ENCODE results near the gene TMEM204.

The TMEM204 gene

DNA sequence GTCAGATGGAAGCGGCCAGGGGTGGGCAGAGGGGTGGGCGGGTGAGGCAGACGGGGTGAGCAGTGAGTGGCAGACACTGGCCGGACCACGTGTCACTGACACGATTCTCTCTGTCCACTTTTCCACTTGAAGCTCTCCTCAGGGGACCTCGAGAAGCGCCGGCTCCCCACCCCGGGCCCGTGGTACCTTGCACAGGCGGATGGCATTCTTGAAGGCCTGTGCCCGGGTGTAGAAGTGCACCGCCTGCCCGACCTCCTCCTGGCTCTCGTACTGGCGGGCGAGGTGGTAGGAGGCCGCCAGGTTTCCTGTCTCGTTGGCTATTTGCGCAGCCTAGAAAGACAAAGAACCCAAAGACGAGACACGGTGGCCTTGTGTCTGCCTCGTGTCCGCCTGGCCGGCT lies 9.1 kb upstream of the TMEM204 start:
- no peak for DNase-seq

DNA sequence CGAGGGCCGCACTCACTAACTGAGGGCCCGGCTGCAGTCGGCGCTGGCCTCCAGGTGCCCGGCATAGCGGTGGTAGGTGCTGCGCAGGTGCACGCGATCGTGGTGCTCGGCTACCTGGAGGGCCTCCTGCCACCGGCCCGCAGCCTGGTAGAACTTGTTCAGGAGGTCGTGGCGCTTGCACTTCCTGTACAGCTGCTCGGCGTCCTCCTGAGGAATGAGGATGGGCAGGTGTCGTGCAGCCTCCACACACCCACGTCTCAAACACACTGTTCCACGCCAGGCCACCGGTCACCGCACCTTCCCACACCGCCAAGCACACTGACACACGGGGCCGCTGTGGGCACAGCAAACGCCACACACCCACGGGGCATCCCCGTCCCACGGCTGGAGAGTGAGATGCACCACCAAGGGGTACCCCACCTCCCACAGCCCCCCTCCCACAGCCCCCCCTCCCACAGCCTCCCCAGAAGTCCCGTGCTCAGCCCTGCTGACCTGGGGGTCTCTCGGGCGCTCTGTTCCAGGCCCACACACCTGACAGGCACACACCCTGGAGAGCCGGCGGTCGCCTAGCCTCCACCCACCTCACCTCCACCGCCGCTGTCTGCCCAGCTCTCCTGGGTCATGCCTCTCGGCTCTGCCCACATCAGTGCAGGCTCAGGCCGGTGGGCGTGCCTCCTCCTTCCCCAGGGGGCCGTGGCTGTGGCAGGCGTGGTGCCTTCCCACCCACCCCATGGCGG lies 7.4 kb upstream of the TMEM204 start:
- no peak for DNase-seq

DNA sequence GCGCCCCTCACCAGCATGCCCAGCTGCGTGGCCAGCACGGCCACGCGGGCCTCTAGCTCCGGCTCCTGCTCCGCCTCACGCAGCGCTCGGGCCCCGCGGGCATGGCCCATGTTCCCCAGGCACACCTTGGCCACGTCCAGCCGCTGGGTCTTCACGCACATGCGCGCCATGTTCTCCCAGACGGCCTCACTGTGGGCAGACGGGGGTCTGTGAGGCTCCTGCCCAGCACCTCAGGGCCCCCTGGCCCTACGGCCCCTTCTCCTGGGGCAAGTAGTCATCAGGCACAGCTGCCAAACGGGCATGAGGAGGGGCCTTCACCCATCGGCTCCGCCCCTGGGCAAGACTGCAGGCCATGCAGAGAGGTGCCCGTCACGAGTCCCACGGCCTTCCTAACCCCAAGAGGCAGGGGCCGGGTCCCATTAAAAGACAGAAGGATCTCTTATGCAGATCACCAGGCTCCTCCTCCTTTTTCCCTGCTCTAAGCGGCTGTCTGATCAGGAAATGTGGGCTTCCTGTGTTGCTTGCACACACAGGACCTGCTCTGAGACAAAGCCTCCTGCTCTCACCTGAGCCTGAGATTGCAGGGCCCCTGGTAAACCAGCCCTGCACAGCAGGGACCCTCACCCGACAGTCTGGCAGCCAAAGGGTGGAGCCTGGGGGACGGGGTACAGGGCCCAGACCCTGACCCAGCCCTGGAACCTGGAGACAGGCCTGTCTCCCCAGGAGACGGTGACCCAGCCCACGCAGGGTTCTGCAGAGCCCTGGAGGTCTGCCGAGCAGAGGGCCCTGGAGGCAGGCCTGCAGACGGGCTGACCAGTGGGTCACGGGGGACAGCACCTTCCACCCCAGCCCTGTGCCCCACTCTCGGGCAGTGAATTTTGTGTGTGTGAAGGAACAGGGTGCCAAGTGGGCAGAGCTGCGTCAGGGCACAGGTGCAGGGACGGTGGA lies 6.6 kb upstream of the TMEM204 start:
- DNase-seq: no peak

DNA sequence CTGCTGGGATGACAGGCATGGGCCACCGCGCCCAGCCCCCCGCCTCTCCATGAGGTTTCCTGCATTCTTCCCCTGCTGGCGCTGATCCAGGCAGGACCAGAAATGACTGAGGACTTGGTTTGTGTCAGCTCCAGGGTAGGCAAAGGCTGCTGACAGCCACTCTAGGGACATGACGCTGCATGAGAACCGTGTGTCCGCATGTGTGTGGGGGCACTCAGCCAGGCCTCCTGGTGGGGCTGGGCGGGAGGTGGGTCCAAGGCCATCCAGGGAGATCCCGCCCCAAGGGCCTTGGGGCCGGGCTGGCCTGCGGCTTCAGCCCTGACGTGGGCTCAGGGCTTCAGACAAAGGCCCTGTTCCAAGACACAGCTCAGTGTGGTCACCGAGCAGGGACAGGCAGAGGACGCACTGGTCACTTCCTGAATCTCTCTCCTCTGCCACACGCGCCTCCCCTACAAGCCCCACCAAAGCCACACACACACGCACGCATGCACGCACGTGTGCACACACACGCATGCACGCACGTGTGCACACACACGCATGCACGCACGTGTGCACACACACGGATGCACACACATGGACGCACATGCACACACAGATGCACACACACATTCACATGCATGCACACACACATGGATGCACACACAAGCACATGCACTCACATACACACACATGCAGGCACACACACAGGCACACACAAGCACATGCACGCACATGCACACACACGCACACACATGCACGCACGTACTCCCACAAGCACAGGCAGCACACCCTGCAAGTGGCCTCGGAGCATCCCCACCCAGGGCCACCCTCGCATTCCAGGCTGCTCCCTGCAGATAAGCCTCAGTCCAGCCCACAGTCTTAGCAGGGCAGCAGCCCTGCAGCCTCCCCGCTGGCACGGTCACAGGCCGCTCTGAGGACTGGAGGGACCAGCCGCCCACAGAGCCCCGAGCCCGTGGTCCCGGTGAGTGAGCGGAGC lies 5.3 kb upstream of the TMEM204 start:
- DNase-seq: no peak

DNA sequence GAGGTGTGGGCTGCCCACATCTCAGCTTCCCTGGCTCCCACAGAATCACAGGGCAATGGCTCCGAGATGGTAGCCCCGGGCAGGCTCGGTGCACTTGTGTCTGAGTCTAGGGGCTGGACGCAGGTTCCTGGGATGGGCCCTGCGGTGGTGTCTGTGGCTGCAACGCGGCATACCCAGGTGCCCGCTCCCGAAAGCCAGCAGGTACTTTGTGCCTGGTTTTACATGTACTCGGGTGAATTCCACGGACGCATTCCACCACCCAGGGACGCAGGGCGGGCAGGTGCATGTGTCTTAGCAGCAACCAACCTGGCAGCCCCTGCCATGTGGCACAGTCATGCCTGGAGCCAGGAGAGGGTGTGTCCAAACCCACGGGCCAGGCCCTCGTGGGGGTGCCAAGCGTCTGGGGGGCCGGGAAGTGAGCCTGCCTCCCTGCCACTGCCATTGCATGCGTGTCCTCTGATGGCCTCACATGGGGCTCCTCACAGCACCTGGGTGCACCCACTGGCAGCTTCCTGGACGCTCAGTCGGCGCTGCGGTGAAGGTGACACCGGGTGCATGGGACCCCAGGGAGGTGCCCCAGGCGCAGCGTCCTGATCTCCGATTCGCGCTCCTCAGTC lies 4.4 kb upstream of the TMEM204 start:
- no peak for DNase-seq

DNA sequence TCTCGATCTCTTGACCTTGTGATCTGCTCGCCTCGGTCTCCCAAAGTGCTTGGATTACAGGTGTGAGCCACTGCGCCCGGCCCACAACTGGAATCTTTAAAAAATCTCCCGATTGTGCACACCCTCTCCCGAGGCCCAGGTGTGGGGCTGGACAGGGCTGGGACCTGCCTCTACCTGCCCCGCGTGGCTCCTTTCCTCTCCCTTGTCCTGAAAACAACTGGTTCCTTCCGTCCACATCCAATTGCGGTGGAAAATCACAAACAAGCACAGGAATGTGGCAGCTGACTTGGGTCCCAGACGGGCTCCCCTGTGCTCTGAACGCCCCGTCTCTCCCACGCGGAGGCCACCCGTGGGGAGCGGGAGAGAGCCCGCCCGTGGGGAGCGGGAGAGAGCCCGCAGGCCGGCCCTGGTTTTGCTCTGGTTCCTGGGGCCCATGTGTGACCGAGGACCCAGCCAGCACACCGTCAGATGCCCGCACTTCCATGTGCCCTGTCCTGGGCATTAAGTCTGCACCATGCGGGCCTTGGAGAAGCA lies 3.0 kb upstream of the TMEM204 start:
- DNase-seq: no peak

DNA sequence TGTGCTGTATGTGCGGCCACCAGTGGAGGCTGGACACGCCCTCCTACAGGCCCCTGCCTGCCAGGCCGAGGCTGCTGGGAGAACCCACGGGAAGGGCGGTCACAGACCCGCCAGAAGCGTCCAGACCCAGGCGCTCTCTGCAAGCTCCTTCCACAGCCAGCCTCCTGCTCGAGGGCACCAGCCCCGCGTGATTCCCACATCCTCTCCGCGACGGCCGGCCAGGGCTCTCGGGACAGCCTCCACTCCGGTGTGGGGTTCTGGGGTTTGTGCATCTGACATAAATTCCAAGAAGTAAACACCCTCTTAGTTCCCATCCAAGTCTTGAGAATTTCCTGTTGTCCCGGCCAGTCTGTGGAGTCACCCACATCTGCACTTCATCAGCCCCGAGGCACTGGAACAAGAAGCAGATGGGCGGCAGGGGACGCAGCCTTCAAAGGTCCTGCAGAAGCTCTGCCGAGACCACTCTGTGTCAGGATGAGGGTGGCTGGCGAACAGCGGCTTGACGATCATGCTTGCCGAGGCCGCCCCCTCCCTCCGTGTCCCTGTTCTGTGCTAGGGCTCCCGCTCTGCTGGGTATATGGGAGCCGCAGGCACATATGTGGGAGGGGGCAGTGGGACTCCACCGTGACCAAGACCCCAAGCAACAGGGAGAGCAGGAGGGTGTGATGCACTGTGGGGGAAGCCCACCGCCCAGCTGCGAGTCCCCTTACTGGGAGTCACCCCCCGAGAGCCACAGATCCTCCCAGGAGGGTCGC lies 2.4 kb upstream of the TMEM204 start:
- DNase-seq: no peak

DNA sequence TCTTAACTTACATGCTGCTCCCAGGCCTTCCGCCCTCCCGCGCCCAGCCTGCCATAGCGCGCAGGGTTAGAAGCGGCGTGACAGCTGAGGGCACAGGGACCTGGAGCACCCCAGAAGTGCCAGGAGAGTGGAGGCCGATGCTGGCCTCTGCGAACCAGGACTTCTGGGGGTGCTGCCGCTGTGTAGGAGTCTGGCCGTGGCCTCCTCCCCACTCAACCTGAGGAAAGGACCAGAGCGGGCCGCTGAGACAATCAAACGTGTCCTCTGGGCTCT lies 1.9 kb upstream of the TMEM204 start:
- DNase-seq: no peak

DNA sequence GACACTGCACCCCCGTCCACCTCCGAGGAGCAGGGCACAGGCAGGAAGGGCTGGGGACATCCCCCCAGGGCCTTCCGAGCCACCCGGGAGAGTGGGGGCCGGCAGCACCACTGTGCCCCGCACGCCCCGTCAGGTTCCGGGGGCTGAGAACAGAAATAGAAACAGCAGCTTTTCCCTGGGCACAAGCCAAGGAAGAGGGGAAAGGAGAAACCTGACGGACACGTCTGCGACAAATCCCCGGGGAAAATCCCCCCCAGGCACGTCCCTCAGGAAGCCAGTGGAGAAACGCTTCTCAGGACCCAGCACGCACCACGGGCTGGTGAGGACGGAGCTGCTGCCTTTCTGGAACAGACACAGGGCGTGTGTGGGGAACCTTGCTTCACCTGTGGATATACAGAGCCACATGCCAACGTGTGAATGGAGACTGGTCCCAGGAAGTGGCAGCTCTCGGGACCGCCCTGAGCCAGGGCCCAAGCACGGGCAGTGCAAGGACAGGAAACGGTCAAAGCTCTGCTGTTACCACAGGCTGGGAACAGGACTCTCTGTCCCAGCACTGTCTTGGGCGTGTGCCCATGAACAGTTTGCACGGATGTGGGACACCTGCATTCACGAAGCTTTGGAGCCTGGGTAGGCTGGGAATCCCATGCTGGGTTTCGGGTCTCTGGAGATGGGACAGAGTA lies 1.2 kb upstream of the TMEM204 start:
- no peak for DNase-seq

DNA sequence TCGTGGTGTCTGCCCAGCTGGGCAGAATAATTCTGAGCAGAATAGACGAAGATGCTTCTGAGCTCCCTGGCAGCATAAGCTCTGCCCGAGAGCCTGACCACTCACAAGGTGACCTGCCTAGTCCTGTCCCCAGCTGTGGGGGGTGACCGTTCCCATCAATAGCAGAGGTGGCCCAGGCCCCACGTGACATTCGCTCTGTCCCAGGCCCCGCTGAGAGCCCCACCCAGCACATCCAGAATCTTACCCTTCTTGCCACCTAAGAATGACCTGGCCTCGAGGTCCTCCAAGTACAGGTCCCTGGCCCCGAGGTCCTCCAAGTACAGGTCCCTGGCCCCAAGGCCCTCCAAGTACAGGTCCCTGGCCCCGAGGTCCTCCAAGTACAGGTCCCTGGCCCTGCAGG lies 695 bp upstream of the TMEM204 start:
- no peak for DNase-seq

DNA sequence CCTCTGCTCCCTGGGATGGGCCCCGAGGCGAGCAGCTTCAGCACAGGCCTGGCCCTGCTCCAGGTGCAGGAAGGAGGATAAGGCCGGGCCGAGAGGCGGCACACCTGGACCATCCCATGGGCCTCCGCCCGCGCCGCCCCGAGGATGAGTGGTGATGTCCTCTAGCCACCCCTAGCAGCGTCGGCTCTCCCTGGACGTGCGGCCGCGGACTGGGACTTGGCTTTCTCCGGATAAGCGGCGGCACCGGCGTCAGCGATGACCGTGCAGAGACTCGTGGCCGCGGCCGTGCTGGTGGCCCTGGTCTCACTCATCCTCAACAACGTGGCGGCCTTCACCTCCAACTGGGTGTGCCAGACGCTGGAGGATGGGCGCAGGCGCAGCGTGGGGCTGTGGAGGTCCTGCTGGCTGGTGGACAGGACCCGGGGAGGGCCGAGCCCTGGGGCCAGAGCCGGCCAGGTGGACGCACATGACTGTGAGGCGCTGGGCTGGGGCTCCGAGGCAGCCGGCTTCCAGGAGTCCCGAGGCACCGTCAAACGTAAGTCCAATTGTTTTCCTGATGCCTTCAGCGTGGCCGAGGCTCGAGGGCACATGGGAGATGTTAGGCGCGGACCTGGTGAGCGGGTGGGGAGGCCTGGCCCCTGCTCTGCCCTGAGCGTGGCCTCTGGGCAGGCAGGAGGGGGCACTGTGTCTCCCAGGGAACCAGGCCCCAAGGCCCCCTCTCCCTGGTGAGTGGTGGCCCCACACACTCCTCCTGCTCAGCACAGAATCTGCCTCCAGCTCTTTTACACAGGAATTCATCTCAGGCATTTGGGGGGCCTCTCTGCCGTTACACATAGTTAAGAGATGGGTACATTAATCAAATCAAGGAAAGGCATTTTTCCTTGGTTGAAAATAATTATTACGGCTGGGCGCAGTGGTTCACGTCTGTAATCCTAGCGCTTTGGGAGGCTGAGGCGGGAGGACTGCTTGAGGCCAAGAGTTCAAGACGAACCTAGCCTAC lies 855 bp downstream of the TMEM204 start:
- no peak for DNase-seq

DNA sequence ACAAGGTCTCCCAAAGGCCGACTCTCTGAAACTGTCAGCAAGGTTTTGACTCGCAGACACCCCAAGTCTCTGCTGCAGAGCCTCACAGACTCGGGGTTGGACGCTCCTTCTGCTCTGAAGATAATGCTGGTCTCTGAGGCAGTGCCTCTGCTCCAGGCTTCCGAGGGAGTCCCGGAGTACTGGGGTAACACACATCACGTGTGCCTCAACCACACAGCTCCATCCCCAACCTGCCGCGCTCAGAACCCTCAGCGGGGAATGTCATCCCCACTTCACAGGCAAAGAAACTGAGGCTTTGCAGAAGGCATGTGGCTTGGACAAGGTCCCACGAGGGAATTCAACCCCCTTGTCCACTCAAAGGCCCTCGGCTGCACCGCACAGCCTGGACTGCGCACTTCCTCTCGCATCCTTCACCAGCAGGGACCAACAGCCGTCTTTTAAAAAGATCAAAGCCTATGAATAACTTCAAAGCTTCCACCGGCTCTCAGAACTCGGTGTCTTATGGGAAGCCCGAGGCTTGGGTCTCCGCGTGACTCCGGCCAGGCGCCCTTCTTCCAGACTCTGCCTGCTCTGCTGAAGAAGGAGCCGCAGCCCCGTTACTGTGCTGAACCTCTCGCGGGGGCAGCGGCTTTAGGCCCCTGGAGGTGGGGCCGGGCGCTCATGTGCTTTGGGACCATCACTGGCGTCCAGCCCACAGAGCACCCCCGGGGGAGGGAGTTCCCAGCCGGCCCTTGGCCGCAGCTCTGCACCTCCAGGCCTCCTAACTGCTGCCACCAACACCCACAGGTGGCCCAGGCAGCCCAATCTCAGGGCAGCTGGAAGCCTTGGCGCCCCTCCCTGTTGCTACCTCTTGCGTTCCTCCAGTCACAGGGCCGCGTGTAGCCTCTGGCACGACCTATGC lies 2.2 kb downstream of the TMEM204 start:
- DNase-seq: no peak

DNA sequence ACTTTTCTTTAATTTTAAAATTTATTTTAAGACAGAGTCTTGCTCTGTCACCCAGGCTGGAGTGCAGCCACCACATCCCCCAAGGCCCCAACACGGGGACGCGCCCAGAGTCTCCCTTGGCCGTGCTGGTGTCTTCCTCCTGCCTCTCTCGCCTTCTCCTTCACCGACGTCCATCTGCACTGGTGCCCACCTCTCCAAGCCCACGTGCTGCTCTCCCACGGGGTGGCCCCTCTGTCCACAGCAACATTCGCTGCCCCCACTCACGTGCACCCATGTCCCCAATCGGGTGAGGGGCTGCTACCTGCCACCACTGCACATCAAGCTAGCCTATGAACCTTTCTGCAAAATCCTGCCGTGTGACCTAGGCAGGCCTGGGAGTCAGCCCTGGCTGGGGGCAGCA lies 3.1 kb downstream of the TMEM204 start:
- DNase-seq: no peak

DNA sequence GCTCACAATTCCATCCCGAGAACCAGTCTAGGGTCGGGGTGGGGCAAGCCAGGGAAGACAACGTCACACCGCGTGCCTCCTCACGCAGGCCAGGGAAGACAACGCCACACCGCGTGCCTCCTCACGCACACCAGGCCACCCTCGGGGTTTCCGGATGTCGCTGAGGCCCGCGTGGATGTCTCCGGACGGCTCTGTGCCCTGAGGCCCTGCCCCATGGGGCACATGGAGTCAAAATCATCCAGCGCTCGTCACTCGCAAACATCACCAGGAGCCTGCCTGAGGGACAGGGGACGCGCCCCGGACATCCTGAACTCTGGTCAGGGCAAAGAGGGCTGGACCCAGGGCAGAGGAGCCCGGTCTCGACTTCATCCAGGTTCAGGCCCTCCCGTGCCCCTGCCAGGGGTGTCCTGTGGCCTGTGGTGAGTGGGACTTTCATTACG lies 3.7 kb downstream of the TMEM204 start:
- no peak for DNase-seq

DNA sequence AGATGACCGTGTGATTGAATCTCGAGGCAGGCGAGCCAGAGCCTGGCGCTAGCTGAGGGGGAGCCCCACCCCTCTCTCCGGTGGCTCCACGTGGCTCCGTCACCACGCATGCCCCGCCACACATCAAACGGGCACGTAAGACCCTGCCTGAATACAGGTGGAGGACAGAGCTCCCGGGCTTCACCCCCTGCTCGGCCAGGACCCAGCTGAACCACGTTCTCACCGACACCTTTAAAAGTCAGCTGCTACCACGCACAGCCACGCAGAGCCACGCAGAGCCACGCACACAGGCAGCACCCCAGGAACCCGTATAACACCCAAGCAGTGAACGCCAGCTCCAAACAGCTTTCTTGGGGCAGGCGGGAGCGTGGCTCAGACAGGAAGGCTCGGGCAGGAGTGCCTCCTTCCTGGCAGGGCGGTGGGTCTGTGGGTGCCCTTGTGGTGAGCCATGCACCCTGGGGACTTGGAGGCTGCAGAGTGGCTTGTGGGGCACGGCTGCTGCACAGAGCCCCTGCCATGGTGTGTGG lies 4.4 kb downstream of the TMEM204 start:
- DNase-seq: no peak

DNA sequence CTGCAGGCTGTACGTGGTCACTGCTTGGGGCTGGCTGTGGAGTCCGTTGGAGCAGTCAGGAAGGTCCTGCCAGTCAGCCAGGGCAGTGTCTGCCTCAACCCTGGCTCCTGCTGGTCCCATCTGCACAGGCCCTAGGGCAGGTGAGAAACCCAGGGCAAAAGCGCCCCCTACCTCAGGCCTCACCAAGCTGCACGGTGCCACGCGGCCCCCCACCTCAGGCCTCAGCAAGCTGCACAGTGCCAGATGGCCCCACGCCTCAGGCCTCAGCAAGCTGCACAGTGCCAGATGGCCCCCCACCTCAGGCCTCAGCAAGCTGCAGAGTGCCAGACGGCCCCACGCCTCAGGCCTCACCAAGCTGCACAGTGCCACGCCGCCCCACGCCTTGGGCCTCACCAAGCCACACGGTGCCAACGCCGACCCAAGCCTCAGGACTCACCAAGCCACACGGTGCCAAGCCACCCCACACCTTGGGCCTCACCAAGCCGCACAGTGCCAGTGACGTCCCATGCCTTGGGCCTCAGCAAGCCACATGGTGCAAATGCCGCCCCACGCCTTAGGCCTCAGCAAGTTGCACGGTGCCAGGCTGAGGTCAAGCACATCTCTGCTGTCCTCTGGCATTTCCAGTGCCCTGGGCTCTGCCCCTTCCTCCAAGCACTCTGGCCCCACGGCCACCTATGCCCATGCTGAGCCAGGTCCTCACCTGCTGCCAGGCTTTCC lies 5.5 kb downstream of the TMEM204 start:
- no peak for DNase-seq

DNA sequence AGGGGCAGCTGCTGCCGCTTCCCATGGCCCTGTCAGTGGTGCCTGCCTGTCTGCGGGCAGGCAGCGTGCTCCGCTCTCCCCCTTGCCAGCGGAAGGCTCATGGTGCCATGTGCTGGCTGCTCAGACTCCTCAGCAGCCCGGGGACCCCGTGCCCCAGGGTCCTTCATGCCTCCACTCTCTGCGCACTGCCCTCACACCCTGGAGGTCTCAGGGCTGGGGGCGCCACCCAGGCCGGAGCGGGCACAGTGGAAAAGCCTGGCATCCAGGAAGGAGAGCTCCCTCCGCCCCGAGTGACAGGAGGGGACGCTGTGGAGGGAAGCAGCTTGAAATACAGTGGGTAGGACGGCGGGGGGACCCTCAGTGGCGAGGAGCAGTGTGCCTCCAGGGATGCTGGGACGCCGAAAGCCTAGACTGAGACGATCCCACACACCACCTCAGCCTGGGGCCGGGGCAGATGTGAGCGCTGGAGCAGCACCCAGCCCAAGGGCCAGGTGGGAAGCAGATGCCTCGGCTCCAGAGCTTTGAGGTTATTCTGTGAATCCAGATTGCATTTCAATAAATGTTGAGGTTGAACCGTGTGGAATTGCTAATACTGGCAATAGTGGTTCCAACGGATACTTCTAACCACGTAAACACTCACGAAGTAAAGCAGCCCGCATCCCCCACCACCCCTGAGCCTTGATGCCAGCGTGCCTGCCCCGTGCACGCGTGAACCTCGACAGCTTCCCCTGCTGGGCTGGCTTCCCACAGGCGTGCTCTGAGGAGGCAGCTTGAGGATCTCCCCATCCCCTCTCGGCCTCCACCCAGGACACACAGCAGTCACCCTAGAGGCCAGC lies 6.5 kb downstream of the TMEM204 start:
- no peak for DNase-seq
